NCI-H1092 (cell line): ENCODE measurements around the gene ACSL1.
"Not testable (repeated sequence)": the region's sequence is repeated elsewhere in the genome, so short reads cannot be mapped to it uniquely, and the experiment has no call there.

Source experiments
- DNase-seq: peaks from one replicate; lab custom pipeline; 2025; lab: John Stamatoyannopoulos, UW

The ACSL1 gene

DNA sequence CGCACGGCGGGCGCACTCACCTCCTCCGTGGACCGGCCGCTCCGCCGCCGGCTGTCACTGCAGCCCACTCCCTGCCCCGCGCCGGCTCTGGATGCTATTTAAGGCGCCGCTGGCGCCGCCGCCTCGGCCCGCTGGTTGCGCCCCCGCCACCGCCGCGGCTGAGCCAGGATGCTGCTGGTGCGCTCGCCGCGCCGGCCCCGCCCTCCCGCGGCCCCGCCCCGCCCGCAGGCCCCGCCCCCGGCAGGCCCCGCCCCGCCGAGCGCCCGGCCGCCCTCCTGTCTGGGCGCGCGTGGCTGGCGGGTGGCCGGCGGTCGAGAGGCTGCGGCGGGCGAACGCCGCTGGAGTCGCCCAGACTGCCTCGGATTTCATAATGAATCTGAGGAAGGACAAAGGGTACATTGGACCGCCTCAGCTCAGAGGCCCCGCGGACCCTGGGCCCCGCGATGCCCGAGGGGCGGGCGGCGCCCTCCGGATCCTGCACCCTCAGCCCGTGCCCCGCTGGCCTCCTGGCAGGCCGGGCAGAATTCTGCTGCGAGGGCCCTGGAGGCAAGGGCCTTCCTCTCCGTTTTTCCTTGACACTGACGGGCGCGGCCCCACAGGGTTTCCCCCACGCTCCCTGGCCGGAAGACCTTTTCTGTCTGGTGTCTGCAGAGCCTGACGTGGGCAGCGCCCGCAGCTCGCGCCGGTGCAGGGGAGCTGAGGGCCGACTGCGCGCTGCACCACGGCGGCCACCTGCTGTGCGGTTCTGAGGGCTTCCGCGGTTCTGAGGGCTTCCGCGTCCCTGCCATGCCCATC, at the start of gene ACSL1:
Gene ACSL1, minus strand, starts transcription at position 73 of the 795 bp plus-strand sequence. CDS start 22,454 bp downstream, outside the sequence.
- peak; percentile 46 for DNase-seq

GRCh38 chr4:184873054-184873453, 47.3 kb upstream of the ACSL1 start:
- no peak for DNase-seq

GRCh38 chr4:184870718-184871117, 45.0 kb upstream of the ACSL1 start:
- no peak for DNase-seq

- DNase-seq = no peak
Observed at GRCh38 chr4:184868623-184869022, 42.9 kb upstream of the ACSL1 start.

DNA sequence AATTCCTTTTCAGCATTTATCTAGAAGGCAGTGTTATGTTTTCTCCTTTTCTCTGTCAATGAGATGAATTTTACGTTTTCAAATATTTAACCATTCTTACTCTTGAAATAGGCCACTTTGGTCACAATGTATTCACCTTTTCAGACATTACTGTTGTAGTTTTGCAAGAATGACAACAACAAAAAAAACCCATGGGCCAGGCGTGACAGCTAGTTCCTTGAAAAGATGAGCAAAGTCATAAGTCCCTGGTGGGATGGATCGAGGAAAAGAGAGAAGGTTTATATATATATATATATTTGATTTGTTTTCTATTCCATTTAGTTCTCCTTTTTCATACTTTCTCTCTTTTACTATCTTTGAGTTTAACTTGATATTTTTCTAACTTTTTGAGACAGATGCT, 38.1 kb upstream of the ACSL1 start:
- DNase-seq = no peak

- DNase-seq = no peak
Observed at GRCh38 chr4:184861047-184861446, 35.3 kb upstream of the ACSL1 start.

DNA sequence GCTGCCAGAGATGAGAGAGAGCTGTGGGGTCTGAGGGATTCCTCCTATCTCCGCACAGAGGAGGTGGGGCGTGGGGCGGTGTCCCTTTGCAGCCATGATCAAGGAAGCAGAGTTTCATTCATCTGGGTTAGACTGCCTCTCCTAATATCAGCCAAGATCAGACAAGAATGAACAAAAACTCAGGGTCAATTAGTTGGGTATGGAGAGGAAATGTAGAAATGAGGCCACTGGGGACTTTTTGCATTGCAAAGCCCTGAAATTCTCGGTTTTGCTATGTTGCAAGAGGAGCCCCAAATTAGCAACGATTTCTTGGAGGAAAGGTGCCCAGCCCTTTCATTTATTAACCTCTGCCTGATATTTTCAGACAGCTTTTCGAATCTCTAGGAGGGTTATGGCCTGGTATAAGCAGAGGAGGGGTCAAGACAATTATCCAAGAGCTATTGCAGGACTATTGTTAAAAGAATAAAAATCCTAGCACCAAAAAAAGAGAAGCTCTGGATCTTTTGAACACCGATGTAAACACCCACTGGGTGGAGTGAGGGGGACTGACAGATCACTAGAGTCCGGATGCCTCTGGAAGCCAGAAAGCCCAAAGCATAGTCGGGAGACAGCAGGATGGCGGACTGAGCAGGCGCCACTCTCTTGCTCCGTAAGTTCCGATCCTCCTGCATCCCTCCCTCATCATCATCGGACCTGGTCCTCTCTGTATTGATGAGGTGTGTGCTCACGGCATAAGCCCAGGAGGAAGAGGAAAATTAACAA, 34.4 kb upstream of the ACSL1 start:
- DNase-seq = no peak

DNA sequence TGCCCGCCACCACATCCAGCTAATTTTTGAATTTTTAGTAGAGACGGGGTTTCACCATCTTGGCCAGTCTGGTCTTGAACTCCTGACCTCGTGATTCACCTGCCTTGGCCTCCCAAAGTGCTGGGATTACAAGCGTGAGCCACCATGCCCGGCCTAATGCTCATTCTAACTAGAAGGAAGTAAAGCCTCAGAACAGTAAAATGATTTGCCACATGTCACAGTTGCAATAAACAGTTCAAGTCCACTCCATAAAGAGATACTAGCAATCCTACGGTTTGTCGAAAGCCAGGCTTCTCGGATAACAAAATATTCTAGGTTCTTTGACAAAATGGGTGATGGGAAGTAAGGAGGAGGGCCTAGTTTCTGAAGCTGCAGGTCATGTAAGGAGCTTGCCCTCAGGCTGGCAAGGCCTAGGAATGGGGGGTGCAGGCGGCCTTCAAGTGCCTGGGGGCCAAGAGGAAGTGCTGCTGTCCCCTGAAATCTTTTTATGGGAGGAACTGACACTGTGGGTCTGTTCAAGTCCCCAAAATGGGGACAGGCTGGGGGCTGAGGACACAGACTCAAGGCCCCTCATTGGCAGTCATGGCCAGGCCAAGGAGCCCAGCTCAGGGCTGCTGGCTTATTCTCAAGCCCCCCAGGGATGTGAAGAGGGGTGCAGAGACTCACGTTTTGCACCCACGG, 31.8 kb upstream of the ACSL1 start:
- no peak for DNase-seq

GRCh38 chr4:184856277-184856609, 30.5 kb upstream of the ACSL1 start:
- DNase-seq = no peak

DNA sequence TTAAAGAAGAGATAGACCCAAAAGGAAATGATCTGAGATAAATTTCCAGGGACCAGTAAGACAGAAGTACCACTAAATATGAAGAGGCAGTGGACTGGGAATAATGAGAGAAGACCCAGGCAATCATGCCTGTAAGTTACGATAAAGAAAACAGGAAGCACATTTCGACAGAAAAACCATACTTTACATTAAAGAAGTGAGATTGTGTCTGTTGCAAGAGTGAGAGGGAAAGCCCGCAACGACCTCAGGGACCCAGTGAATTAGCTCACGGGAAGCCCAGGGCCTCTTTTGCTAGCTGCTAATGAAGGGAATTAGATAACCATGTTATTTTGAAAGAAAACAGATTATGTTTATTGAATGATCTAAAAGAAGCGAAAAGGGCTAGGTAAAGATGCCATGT, 28.9 kb upstream of the ACSL1 start:
- no peak for DNase-seq

DNA sequence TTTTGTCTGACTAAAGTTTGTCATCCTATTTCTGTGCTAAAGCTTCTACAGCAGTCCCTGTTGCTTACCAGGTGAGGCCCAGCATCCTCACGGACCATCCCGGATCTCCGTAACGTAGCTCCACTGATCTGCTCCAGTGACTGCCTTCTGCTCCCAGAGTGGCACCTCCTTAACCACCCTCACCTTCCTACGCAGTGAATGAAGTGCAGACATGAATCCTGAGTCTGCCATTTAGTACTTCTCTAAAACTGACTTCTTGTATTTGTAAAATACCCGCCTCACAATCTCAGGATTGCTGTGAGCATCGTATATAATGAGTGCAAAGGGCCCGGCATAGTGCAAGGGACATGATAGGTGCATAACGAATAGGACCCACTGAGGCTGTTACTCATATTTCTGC, 27.7 kb upstream of the ACSL1 start:
- DNase-seq = no peak

DNA sequence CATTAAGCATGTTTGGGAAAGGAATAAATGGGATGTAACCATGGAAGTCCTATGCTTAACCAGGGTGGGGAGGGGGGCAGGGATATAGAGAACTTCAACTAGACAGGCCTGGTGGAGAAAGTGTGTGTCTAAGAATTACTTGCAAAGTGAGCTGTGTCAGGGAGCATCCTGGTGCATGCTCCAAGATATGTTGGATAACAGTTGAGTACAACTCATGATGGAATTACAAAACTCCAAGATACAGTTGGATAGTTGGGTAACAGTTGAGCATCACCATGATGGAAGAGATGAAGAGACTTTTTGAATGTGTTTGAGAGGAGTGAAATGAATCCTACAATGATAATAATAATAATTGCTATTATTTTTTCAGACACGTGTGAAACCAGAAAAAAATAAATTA, 26.1 kb upstream of the ACSL1 start:
- no peak for DNase-seq

- DNase-seq = no peak
Observed at GRCh38 chr4:184851200-184851541, 25.4 kb upstream of the ACSL1 start.

DNA sequence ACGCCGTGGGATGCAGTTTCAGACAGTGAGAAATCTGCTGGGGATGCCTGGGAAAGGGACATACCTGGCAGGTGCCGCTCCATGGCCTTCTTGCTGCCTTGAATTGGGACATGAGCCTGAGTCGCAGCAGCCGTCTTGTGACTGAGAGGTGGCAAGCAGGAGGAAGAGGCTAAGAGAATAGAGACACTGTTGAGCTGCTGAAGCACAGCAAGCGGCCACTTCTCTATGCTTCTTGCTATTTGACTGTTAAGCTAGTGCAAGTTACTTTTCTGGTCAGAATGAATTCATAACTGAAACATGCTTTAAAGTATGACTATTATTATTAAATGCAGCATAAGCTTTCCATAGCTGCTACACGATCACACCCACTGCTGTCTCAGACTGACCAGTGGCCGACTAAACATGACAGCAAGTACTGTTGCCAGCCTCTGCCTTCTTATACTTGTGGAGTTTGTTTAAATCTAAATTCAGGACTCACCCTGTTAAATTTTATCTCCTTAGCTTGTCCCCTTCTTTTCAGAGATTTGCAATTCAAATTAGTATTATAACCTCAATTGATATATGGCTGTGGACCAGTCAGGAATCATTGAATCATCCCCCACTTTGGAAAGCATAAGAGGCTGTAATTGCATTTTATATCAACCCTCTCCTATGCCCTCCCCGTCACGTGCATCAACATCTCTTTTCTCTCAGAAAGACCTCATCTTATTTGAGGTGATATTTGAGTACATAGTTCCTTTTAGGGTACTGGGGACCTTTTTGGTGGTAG, 24.8 kb upstream of the ACSL1 start:
- no peak for DNase-seq

GRCh38 chr4:184850018-184850417, 24.2 kb upstream of the ACSL1 start:
- no peak for DNase-seq

GRCh38 chr4:184849185-184849584, 23.4 kb upstream of the ACSL1 start:
- DNase-seq = no peak

GRCh38 chr4:184848510-184848909, 22.7 kb upstream of the ACSL1 start:
- DNase-seq = no peak

- no peak for DNase-seq
Observed at GRCh38 chr4:184846531-184846930, 20.8 kb upstream of the ACSL1 start.

DNA sequence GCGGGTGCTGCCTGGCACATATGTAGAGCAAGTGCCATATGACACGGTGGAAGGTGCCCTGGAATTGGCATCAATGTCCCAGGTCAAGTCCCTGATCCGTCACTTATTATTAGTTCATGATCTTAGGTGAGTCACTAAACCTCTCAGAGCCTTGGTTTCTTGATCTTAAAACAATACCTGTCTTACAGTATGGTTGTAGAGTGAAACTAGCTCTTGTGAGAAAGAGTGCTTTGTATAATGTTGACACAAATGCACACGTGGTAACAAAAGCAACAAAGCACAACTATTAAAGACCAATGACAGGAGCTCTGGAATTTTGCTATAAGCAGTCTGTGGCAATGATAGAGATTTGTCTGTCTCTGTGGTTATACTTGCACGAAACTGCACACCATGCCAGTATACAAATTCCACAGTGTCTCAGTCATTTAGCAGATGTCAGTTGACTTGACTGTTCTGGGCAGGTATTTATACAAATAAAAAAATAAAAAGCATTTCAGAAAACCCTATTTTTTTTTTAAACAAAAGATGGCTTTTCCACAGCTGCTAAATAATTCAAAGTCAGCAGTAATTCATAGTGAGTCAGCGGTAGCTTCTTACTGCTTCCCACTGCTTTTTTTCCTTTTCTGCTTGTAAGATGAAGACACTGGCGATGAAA, 19.7 kb upstream of the ACSL1 start:
- DNase-seq = no peak

DNA sequence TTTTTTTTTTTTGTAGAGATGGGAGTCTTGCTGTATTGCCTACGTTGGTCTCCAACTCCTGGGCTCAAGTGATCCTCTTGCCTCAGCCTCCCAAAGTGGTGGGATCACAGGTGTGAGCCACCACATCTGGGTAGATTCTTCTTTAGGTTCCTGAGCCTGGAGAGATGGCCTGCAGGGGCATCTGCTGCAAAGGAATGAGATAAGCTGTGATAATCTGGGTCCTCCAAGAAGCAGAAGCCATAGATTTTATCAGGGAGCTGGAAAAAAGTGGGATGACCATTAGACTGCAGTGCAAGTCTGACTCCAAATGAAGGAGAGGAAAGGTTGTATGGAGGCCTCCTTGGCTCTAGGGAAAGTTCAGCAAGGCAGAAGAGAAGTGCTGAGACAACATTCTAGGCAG, 19.0 kb upstream of the ACSL1 start:
- no peak for DNase-seq

GRCh38 chr4:184843984-184844554, 18.3 kb upstream of the ACSL1 start:
- no peak for DNase-seq

DNA sequence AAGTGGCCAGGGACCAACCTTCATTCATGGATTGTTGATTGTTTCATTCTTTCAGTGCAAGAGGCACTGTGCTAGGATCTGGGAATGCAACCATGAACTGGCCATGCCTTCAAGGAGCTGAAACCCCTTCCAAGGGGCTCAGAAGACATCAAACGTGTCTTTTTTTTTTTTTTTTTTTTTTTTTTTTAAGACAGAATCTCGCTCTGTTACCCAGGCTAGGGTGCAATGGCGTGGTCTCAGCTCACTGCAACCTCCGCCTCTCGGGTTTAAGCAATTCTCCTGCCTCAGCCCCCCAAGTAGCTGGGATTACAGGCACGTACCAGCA, 13.3 kb upstream of the ACSL1 start:
- not testable (repeated sequence) for DNase-seq
